ELF-1 (cell line): ENCODE data around the gene ATF7IP.
"Not testable (repeated sequence)": the region's sequence is repeated elsewhere in the genome, so short reads cannot be mapped to it uniquely, and the experiment has no call there.

ENCODE experiments used
- DNase-seq: peaks from one replicate; pipeline ENCODE4 v3.0.0-alpha.2; 2016; ENCODE audit warnings: low read depth, low spot score

The ATF7IP gene, protein sequence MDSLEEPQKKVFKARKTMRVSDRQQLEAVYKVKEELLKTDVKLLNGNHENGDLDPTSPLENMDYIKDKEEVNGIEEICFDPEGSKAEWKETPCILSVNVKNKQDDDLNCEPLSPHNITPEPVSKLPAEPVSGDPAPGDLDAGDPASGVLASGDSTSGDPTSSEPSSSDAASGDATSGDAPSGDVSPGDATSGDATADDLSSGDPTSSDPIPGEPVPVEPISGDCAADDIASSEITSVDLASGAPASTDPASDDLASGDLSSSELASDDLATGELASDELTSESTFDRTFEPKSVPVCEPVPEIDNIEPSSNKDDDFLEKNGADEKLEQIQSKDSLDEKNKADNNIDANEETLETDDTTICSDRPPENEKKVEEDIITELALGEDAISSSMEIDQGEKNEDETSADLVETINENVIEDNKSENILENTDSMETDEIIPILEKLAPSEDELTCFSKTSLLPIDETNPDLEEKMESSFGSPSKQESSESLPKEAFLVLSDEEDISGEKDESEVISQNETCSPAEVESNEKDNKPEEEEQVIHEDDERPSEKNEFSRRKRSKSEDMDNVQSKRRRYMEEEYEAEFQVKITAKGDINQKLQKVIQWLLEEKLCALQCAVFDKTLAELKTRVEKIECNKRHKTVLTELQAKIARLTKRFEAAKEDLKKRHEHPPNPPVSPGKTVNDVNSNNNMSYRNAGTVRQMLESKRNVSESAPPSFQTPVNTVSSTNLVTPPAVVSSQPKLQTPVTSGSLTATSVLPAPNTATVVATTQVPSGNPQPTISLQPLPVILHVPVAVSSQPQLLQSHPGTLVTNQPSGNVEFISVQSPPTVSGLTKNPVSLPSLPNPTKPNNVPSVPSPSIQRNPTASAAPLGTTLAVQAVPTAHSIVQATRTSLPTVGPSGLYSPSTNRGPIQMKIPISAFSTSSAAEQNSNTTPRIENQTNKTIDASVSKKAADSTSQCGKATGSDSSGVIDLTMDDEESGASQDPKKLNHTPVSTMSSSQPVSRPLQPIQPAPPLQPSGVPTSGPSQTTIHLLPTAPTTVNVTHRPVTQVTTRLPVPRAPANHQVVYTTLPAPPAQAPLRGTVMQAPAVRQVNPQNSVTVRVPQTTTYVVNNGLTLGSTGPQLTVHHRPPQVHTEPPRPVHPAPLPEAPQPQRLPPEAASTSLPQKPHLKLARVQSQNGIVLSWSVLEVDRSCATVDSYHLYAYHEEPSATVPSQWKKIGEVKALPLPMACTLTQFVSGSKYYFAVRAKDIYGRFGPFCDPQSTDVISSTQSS

DNA sequence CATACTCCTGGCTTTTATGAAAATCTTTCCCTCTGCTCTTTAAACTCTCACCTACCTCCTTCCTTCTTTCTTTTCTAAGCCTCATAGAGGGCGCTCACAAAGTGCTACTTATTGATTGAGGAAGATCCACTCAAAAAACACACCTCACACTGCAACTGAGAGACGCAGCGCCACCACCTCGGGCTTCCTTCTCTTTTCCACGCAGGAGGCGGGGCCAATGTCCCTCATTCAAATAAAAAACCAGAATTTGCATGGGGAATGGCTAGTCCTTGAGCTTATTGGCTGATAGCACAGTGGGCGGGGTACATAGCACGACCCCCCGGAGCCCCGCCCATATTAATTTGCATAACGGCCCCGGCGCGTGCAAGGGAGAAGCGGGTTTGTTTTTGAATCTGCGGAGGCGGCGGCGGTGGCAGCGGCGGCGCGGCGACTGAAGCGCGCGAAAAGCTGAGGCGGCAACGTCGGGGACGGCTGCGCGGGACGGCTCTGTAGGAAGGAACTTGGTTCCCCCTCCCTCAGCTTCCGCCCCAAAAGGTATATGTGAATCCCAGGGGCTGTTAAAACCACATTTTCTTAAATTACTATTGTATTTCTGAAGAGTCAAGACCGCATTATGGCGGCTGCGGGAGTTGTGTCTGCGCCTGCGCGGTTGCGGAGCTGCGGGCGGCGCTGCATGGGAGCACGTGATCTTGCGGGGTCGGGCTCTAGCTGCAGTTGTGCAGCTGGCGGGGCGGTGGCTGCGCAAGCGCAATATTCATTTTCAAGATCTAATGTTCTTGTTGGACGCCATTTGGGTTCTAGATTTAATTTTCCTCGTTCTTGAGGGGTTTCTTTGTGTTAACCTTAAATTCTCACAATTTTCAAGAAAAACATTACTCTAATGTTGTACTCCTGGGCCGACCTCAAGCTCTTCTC lies at the start of gene ATF7IP:
Gene ATF7IP, plus strand, starts transcription at position 389 of the 915 bp plus-strand sequence. CDS start 58,234 bp downstream, outside the sequence.
- peak; percentile 99 for DNase-seq

DNA sequence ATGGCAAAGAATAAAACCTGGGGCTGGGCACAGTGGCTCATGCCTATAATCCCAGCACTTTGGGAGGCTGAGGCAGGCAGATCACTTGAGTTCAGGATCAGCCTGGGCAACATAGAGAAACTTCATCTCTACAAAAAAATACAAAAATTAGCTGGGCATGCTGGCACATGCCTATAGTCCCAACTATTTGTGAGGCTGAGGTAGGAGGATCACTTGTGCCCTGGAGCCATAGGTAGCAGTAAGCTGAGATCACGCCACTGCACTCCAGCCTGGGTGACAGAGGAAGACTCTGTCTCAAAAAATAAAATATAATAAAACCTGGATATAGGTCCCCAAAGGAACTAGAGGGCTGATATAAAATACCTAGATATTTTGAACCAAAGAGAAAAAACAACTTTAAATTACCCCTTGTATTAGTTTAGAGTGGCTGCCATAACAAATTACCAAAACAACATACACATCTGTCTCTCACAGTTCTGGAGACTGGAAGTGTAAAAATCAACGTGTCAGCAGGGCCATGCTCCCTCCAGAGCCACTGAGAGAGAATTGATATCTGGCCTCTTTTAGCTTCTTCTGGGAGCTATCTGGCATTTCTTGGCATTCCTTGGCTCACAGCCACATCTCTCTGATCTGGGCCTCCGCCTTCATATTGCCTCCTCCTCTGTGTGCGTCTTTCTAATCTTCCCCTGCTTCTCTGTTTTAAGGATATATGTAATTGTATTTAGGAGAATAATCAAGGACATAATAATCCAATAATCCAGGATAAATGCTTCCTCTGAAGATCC lies 47.9 kb upstream of the ATF7IP start:
- DNase-seq: no peak

DNA sequence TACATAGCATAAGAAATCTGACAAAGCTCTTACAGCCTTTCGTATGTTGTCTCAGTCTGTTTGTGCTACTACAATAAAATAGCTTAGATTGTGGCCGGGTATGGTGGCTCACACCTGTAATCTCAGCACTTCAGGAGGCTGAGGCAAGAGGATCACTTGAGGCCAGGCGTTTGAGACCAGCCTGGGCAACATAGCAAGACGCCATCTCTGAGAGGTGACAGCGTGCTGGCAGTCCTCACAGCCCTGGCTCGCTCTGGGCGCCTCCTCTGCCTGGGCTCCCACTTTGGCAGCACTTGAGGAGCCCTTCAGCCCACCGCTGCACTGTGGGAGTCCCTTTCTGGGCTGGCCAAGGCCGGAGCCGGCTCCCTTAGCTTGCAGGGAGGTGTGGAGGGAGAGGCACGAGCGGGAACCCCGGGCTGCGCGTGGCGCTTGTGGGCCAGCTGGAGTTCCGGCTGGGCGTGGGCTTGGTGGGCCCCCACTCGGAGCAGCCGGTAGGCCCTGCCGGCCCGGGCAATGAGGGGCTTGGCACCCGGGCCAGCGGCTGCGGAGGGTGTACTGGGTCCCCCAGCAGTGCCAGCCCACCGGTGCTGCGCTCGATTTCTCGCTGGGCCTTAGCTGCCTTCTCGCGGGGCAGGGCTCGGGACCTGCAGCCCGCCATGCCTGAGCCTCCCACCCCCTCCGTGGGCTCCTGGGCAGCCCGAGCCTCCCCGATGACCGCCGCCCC lies 45.6 kb upstream of the ATF7IP start:
- not testable (repeated sequence) for DNase-seq

DNA sequence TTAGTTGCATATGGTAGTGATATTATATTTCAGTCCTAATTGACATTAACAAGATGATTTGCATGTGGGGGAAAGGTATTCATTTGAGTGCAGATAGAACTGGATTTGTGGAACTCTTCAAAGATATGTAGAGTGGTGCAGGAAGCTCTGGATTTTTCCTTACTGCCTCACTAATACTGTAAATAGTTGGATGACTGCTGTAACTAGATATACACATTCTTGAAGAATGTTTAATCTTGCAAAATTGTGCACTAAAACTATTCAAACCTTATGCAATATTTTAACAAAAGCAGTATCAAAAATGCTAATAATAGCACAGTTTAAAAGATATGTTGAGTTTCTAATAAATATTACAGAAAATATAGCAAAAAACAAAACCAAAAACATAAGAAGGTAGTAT lies 43.1 kb upstream of the ATF7IP start:
- DNase-seq: no peak

DNA sequence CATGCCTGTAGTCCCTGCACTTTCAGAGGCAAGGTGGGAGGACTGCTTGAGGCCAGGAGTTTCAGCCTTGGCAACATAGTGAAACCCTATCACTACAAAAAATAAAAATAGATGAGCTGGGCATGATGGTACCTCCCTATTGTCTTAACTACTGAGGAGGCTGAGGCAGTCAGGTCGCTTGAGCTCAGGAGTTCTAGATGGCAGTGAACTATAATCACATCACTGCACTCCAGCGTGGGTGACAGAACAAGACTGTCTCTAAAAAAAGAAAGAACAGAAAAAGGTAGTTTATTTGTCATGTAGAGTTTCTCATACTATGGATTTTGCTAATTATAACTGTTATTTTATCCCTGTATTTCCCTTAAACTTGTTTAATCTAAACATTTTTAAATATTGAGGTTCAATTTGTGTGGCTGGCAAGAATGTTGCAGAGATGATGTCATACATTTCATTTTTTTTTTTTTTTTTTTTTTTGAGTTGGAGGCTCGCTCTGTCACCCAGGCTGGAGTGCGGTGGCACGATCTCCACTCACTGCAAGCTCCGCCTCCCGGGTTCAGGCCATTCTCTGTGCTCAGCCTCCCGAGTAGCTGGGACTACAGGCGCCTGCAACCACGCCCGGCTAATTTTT lies 39.7 kb upstream of the ATF7IP start:
- DNase-seq: no peak

DNA sequence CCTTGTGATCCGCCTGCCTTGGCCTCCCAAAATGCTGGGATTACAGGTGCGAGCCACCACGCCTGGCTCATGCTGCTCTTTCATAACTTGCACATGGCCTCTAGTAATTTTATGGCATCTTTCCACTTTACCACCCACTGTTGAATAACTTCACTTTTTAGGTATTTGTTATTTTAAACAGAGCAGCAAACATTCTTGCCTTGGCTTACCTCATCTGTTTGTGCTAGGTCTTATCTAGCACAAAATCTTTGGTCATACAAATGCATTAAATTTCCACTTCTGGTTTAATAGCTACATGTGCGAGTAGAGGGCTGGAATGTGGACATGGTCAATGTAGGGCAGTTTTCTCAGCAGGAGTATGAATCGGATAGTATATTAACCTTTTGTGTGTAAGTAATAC lies 38.8 kb upstream of the ATF7IP start:
- DNase-seq: no peak

DNA sequence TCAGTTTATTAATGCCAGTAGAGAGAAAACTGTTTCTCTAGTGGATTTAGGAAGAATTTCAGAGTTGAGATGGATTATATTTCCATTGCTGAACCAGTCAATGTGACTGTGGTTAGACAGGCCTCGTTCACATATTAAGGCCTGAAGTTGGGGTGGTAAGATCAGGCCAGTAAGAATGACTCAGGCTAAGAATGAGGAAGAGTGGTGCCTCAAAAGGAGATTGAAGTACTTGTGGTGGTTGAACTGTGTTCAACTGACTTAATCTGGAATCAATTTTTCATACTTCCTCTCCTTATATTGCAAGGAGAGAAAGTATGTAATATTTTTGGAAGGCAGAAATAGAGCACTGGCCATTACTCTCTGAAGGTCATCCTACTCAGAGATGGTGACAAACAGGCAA lies 37.8 kb upstream of the ATF7IP start:
- DNase-seq: no peak

DNA sequence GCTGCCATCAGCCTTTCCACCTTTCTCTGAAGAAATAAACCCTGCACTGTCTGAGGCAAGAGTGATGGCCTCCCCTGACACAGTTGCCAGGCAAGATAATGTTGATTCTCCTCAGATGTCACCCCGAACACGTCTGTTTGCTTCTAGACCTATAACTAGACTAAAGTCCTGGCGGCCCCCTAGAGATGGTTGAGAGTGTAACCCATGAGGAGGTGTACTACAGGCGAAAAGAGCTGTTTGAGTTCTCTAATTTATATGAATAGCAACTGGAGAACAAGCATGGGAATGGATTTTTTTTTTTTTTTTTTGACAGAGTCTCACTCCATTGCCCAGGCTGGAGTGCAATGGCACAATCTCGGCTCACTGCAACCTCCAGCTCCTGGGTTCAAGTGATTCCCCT lies 33.0 kb upstream of the ATF7IP start:
- DNase-seq: no peak

DNA sequence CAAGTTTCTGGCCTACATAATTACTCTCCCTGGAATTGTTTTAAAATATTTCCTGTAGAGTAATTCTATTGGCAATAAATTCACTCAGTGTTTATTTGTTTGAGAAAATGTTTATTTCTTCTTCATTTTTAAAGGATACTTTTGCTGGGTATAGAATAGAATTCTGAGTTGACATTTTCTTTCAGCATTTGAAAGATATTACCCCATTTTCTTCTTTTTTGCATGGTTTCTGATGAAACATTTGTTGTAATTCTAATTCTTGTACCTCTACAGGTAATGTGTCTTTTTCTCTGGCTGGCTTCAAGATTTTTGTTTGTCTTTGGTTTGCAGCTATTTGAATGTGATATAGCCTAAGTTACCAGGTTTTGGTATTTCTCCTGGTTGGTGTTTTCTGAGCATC lies 25.1 kb upstream of the ATF7IP start:
- DNase-seq: no peak

DNA sequence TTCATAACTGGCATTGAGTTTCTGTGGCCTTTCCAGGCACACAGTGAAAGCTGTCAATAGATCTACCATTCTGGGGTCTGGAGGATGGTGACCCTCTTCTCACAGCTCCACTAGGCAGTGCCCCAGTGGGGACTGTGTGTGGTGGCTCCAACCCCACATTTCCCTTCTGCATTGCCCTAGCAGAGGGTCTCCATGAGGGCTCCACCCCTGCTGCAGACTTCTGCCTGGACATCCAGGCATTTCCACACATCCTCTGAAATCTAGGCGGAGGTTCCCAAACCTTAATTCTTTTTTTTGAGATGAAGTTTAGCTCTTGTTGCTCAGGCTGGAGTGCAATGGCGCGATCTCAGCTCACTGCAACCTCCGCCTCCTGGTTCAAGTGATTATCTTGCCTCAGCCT lies 14.0 kb upstream of the ATF7IP start:
- not testable (repeated sequence) for DNase-seq

DNA sequence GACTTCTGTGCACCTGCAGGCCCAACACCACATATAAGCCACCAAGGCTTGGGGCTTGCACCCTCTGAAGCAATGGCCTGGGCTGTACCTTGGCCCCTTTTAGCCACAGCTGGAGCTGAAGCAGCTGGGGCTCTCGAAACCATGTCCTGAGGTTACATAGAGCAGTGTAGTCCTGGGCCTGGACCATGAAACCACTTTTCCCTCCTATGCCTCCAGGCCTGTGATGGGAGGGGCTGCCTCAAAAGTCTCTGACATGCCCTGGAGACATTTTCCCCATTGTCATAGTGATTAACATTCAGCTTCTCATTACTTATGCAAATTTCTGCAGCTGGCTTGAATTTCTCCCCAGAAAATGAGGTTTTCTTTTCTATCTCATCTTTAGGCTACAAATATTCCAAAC lies 13.4 kb upstream of the ATF7IP start:
- DNase-seq: not testable (repeated sequence)

DNA sequence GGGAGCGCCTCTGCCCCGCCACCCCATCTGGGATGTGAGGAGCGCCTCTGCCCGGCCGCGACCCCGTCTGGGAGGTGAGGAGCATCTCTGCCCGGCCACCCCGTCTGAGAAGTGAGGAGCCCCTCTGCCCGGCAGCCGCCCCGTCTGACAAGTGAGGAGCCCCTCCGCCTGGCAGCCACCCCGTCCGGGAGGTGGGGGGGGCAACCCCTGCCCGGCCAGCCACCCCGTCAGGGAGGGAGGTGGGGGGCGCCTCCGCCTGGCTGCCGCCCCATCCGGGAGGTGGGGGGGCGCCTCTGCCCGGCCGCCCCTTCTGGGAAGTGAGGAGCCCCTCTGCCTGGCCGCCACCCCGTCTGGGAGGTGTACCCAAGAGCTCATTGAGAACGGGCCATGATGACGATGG lies 10.8 kb upstream of the ATF7IP start:
- not testable (repeated sequence) for DNase-seq

DNA sequence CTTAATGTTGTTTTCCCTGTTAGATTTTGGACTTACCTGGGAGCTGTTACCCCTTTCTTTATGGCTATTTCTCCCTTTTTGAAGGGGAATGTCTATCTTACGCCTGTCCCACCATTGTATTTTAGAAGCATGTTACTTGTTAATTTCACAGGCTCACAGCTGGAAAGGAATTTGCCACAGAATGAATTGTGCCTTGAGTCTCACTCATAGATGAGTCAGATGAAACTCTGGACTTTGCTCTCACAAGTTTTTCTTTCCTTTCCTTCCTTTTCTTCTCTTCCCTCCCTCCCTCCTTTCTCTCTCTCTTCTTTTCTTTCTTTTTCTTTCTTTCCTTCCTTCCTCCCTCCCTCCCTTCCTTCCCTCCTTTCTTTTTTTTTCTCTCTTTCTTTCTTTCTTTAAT lies 9.3 kb upstream of the ATF7IP start:
- no peak for DNase-seq

DNA sequence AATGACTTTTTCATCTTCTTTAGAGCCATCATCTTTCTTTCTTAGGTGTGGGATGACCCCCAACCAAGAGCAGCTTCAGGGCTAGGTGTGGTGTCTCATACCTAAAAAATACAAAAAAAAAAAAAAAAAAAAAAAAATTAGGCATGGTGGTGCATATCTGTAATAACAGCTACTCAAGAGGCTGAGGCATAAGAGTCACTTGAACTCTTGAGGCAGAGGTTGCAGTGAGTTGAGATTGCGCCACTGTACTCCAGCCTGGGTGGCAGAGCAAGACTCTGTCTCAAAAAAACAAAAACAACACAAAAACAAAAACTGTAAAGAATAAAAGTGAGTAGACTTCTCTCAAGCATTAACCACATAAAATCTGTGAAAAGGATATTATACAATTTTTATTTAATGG lies 8.0 kb upstream of the ATF7IP start:
- no peak for DNase-seq

DNA sequence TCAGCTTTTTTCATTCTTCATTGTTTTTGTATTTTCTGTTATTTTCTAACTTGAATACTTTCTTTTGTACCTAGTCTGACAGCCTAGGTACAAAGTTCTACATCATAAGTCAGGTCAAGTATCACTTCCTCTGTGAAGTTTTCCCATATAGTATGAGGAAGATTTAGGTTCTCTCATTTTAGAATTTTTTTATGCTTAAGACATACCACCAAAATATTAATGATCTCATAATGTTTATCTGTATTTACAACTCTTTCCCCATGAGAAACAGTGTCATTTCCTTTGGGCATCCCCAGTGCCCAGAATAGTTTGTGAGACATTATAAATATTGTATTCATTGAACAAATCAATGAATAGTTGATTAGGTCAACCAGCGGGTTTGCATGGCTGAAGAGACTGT lies 3.1 kb upstream of the ATF7IP start:
- no peak for DNase-seq

DNA sequence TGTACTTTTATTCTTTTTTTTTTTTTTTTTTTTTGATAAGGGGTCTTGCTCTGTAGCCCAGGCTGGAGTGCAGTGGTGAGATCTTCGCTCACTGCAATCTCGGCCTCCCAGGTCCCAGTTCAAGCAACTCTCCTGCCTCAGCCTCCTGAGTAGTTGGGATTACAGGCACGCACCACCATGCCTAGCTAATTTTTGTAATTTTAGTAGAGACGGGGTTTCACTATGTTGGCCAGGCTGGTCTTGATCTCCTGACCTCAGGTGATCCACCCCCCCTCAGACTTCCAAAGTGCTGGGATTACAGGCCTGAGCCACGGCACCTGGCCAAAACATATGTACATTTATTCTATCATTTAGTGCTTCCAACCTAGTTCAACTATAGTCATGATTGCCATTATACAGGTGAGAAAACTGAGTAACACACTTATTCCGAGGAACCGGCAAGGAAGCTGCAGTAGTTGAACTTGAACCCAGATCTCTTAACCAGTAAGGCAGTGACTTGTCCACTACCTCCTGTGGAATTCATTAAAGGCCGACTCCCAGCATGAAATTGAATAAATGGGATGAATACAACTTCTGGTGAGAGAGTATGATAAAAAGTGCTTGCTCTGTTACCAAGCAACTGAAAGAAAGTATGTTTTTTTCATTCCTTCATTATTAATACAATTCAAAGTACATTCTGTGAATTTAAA lies 755 bp upstream of the ATF7IP start:
- no peak for DNase-seq

DNA sequence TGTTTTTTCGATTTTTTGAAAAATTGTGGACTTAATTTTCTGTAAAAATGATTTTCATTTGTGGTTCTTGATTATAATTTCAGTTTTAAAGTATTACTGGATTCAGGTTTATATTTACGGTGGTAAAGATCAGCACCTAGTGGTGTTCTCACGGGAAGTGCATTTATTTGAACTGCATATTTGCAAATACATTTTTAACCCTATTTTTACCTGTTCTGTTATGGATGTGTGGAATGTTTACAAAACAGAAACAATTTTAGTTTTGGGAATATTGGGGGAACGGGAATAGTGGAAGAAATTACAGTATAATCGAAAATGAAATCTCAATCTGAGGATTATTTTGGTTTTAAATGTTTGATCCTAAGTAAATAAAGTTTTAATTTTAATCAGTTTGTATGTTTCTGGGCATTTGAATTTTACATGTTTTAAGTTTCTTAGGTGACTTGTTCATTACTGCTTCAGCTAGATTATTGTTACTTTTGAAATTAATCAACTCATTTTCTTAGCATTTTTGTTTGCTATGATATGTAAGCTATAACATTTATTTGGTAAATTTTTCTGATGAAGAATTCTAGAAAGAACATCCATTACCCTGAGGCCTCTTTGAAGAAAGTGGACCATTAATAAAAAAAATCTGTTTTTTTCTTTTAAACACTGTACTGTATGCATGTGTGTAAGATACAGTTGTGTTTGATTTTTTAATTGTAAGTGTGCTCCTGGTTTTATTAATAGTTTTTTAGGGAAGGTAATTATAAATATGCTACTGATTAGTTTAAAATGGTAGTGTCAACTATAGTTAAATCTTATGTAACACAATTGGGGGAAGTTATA lies 942 bp downstream of the ATF7IP start:
- no peak for DNase-seq
